Epithelial cell of esophagus (primary cell): ENCODE results near the gene PLEKHG4B.

Experiments used
- DNase-seq: peaks from one replicate; pipeline ENCODE4 v3.0.0; 2010; ENCODE audit warnings: low read depth
- H3K4me3 ChIP-seq: 2 replicates; pipeline ENCODE4 v1.5.1; 2011; ENCODE audit warnings: mild to moderate bottlenecking, low read length, control low read depth
- TF ChIP-seq, protein P1 (sequence below): IDR thresholded peaks from 2 replicates; pipeline ENCODE4 v1.5.1; 2011; ENCODE audit warnings: low read depth, mild to moderate bottlenecking, low read length, control low read depth, inconsistent platforms; ENCODE audit not compliant: insufficient read depth; ENCODE audit errors: missing control alignments

PLEKHG4B gene

DNA sequence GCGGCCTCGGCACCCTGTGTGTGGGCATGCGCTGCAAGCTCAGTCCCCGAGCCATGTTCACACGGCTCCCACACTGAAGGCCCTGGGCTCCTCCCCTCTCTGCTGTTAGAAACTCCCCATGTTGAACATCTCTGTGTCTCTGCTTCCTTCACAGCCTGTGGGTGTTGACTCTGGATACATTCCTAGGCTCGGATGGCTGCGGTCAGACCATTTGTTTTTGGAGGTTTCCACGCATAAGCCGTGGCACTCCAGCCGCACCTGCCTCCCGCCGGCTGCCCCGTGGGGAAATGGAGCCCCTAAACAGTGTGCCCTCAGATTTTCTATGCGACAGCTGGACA, 68.2 kb downstream of the PLEKHG4B start:
- no peak for DNase-seq
- no peak overlapping the region for H3K4me3 ChIP-seq
- TF ChIP-seq, protein P1, sequence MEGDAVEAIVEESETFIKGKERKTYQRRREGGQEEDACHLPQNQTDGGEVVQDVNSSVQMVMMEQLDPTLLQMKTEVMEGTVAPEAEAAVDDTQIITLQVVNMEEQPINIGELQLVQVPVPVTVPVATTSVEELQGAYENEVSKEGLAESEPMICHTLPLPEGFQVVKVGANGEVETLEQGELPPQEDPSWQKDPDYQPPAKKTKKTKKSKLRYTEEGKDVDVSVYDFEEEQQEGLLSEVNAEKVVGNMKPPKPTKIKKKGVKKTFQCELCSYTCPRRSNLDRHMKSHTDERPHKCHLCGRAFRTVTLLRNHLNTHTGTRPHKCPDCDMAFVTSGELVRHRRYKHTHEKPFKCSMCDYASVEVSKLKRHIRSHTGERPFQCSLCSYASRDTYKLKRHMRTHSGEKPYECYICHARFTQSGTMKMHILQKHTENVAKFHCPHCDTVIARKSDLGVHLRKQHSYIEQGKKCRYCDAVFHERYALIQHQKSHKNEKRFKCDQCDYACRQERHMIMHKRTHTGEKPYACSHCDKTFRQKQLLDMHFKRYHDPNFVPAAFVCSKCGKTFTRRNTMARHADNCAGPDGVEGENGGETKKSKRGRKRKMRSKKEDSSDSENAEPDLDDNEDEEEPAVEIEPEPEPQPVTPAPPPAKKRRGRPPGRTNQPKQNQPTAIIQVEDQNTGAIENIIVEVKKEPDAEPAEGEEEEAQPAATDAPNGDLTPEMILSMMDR: no peak

DNA sequence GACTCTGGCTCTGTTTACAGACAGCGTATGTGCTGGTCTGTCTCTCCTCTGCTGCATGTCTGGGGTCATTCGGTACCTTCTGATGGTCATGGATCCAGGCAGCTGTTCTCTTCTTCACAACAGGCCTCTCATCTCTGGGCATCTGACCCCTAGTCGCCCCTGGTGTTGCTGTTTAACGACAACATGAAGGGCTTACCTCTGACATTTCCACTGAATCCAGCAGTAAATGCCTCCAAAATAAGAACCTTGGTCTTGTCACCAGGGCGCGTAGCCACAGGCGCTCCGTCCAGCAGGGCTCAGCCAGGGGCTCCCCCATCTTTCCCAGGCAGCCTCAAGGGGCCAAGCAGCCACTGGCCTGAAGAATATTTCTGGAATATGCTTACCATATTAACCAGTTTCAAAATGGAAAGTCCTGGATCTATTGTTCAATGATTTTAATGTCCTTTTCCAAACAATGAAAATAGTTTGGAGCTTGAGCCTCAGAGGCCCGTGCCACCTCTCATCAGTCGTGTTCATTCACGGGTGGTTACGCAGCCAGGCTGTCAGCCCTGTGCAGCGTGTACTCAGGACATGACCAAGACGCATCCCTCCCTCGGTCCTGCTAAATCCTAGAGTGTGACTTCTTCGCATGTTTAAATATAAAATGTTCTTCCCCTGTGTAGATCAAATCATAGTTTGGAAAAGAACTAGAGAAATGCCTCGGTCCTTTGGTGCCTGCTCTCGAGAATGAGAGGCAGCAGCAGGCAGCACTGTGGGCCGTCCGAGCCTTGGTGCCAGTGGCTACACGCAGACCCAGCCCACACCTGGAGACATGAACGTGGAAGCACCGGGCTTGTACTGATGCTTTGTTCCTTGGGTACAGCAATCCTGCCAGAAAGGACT, 69.2 kb downstream of the PLEKHG4B start:
- no peak overlapping the region for H3K4me3 ChIP-seq
- TF ChIP-seq, protein P1: no peak
- no peak for DNase-seq

DNA sequence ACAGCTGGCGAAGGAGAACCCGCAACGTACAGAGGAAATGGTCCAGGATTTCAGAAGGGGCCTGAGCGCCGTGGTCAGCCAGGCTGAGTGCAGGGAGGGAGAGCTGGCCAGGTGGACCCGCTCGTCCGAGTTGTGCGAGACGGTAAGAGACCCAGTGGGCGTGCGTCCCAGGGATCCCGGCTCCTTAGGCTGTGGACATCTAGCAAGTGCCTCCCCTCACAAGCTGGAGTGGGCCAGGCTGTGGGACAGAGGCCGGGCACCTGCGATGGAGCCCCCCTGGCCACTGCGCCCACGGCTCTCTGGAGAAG, 69.8 kb downstream of the PLEKHG4B start:
- no peak overlapping the region for H3K4me3 ChIP-seq
- DNase-seq: no peak
- TF ChIP-seq, protein P1: no peak

DNA sequence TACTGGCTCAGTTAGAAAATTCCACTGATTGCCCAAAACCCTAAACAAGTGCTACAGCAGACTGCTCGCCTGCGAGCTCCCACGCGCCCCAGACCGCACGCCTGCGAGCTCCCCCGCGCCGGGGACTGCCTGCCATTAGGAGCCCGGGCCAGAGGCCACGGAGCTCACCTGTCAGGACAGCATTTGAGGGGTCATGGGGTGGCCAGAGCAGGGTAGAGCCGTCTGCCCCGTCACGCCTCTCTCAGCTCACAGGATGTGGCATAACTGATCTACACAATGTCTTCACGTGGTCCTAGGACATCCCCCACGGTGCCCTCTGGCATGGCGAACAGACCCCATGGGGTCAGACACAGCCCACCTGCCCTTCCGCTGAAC, 70.2 kb downstream of the PLEKHG4B start:
- no peak for DNase-seq
- H3K4me3 ChIP-seq: no peak overlapping the region
- TF ChIP-seq, protein P1: no peak

DNA sequence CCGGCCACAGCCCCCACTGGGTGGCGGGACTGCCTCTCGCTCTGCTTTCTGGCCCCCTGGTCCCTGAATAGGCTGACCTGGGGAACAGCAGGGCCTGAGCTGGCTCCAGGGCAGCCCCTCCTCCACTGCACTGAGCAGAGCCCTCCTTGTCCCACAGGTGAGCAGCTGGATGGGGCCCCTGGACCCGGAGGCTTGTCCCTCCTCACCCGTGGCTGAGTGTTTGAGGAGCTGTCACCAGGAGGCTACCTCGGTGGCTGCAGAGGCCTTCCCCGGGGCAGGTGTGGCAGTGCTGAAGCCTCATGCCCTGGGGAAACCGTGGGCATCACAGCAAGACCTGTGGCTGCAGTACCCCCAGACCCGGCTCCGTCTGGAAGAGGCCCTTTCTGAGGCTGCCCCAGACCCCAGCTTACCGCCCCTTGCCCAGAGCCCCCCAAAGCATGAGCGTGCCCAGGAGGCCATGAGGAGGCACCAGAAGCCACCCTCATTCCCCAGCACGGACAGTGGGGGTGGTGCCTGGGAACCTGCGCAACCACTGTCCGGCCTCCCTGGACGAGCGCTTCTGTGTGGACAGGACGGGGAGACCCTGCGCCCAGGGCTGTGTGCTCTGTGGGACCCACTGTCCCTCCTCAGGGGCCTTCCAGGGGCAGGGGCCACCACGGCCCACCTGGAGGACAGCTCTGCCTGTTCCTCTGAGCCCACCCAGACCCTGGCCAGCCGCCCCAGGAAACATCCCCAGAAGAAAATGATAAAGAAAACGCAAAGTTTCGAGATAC, 70.8 kb downstream of the PLEKHG4B start:
- TF ChIP-seq, protein P1: no peak
- DNase-seq: no peak
- H3K4me3 ChIP-seq: no peak overlapping the region

DNA sequence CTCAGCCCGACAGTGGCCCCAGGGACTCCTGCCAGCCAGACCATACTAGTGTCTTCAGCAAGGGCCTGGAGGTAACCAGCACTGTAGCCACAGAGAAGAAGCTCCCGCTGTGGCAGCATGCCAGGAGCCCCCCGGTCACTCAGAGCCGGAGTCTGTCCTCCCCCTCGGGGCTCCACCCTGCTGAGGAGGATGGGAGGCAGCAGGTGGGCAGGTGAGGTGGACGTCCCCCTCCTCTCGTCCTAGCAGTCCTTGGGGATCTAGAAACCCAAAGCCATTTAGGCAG, 71.3 kb downstream of the PLEKHG4B start:
- DNase-seq: no peak
- TF ChIP-seq, protein P1: no peak

DNA sequence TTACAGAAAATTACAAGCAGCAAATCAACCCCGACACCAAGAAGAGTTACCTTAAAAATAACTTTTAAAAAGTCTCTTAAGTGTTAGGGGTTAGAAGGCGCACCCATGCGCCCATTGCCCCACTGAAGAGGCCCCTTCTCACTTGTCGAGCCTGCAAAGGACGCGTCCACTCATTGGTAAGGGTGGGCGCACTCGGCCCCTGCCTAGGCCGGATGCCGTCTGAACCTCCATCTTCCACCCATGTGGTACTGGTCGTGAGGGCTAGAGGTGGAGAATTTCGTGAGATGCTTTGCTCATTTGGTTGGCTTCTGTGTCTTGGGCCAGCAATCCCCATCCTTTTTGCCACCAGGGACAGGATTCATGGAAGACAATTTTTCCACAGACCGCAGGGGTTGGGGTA, 71.9 kb downstream of the PLEKHG4B start:
- no peak for DNase-seq
- H3K4me3 ChIP-seq: no peak overlapping the region
- TF ChIP-seq, protein P1: no peak

More for the DNA sequence above, 71.3 kb downstream of the PLEKHG4B start:
- no peak overlapping the region for H3K4me3 ChIP-seq
